IMR-90 (cell line): ENCODE measurements around the gene RBFOX1.

Source experiments
- BHLHE40 ChIP-seq: fragments of 150-350 bp; IDR thresholded peaks from 2 replicates; pipeline ENCODE4 v1.6.1; 2016; ENCODE audit warnings: mild to moderate bottlenecking, low read depth, low read length
- CEBPB ChIP-seq: IDR thresholded peaks from 2 replicates; pipeline ENCODE4 v1.6.1; 2012; ENCODE audit warnings: low read depth, low read length, improper control_type of control experiment
- CHD1 ChIP-seq: IDR thresholded peaks from 2 replicates; pipeline ENCODE4 v1.6.1; 2012; ENCODE audit warnings: low read depth, low read length, improper control_type of control experiment
- MAFK ChIP-seq: IDR thresholded peaks from 2 replicates; pipeline ENCODE4 v1.6.1; 2012; ENCODE audit warnings: low read depth, low read length, improper control_type of control experiment
- MAZ ChIP-seq: IDR thresholded peaks from 2 replicates; pipeline ENCODE4 v1.6.1; 2012; ENCODE audit warnings: low read depth, mild to moderate bottlenecking, low read length, improper control_type of control experiment, moderate library complexity, borderline replicate concordance
- MXI1 ChIP-seq: IDR thresholded peaks from 2 replicates; pipeline ENCODE4 v1.6.1; 2012; ENCODE audit warnings: low read depth, mild to moderate bottlenecking, low read length, moderate library complexity, borderline replicate concordance
- NFE2L2 ChIP-seq: fragments of 150-350 bp; IDR thresholded peaks from 2 replicates; pipeline ENCODE4 v1.6.1; 2016; ENCODE audit warnings: low read depth, mild to moderate bottlenecking, low read length
- POLR2A ChIP-seq: IDR thresholded peaks from 2 replicates; pipeline ENCODE4 v1.6.1; 2012; ENCODE audit warnings: mild to moderate bottlenecking, low read depth, low read length
- RAD21 ChIP-seq: IDR thresholded peaks from 2 replicates; pipeline ENCODE4 v1.6.1; 2012; ENCODE audit warnings: low read length, improper control_type of control experiment
- RCOR1 ChIP-seq: IDR thresholded peaks from 2 replicates; pipeline ENCODE4 v1.6.1; 2012; ENCODE audit warnings: mild to moderate bottlenecking, low read length, improper control_type of control experiment; ENCODE audit not compliant: insufficient replicate concordance
- RFX5 ChIP-seq: IDR thresholded peaks from 2 replicates; pipeline ENCODE4 v1.8.0; 2012; ENCODE audit warnings: low read depth, mild to moderate bottlenecking, low read length, moderate library complexity
- SMC3 ChIP-seq: fragments of 150-350 bp; IDR thresholded peaks from 2 replicates; pipeline ENCODE4 v1.6.1; 2016; ENCODE audit warnings: low read depth, mild to moderate bottlenecking, antibody characterized with exemption, low read length, moderate library complexity
- USF2 ChIP-seq: fragments of 150-350 bp; IDR thresholded peaks from 2 replicates; pipeline ENCODE4 v1.6.1; 2017; ENCODE audit warnings: mild to moderate bottlenecking, antibody characterized with exemption, low read length, low read depth
- TF ChIP-seq, protein P1 (sequence below): conservative IDR thresholded peaks from 2 replicates; pipeline ENCODE4 v1.5.1; 2012; ENCODE audit warnings: mild to moderate bottlenecking, low read depth, low read length, improper control_type of control experiment

DNA sequence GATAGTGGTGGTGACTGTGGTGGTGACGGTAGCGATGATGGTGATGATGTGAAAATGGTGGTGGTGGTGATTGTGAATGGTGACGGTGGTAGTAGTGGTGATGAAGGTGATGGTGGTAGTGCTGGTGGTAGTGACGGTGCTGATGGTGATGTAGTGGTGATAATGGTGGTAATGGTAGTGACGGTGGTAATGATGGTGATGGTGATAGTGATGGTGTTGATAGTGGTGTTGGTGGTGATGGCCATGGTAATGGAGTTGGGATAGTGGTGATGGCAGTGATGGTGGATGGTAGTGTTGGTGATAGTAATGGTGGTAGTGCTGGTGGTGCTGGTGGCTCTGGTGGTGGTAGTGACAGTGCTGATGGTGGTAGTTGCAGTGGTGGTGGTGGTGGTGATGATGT, 14.7 kb upstream of the RBFOX1 start:
- TF ChIP-seq, protein P1, sequence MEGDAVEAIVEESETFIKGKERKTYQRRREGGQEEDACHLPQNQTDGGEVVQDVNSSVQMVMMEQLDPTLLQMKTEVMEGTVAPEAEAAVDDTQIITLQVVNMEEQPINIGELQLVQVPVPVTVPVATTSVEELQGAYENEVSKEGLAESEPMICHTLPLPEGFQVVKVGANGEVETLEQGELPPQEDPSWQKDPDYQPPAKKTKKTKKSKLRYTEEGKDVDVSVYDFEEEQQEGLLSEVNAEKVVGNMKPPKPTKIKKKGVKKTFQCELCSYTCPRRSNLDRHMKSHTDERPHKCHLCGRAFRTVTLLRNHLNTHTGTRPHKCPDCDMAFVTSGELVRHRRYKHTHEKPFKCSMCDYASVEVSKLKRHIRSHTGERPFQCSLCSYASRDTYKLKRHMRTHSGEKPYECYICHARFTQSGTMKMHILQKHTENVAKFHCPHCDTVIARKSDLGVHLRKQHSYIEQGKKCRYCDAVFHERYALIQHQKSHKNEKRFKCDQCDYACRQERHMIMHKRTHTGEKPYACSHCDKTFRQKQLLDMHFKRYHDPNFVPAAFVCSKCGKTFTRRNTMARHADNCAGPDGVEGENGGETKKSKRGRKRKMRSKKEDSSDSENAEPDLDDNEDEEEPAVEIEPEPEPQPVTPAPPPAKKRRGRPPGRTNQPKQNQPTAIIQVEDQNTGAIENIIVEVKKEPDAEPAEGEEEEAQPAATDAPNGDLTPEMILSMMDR = no peak
- TF ChIP-seq RAD21 (no peak), MXI1 (no peak), CHD1 (no peak), USF2 (no peak), POLR2A (no peak), NFE2L2 (no peak), SMC3 (no peak), BHLHE40 (no peak), MAZ (no peak), MAFK (no peak), CEBPB (no peak), RCOR1 (no peak), RFX5 (no peak)
